Vagina (tissue), 2 donors: ENCODE measurements around the gene PLEKHG7. TPM values are rescaled to one million over a fixed set of nuclear protein-coding genes. Genes with fewer than 3 reads are reported as not detected.

Source experiments
- DNase-seq, 2 donors: peaks; one replicate each; pipeline ENCODE4 v3.0.0-alpha.2; 2017; ENCODE audit errors: extremely low spot score in 2 of 2
- H3K27ac ChIP-seq: fragments of 200-600 bp; sonication (generic); one replicate; pipeline ENCODE4 v1.5.1; 2019
- H3K27me3 ChIP-seq: fragments of 200-600 bp; sonication (generic); one replicate; pipeline ENCODE4 v1.5.1; 2019
- H3K36me3 ChIP-seq, 2 donors: fragments of 200-600 bp; sonication (generic); one replicate each; pipeline ENCODE4 v1.5.1; 2017 to 2019
- H3K4me1 ChIP-seq: fragments of 200-600 bp; sonication (generic); one replicate; pipeline ENCODE4 v1.5.1; 2019
- H3K4me3 ChIP-seq, 2 donors: fragments of 200-600 bp; sonication (generic); 1 replicate in 1 of 2; 2 replicates in 1 of 2; pipeline ENCODE4 v1.5.1; 2016 to 2019
- H3K9me3 ChIP-seq: fragments of 200-600 bp; sonication (generic); one replicate; pipeline ENCODE4 v1.5.1; 2019
- CTCF ChIP-seq, 3 experiments: fragments of 450-650 bp in 2 of 3; fragments of 200-600 bp in 1 of 3; sonication (generic) in 1 of 3; IDR thresholded peaks; one replicate each; pipeline ENCODE4 v1.5.1; 2017 to 2019; ENCODE audit warnings: antibody characterized with exemption in 3 of 3, mild to moderate bottlenecking in 2 of 3, moderate library complexity in 2 of 3
- POLR2A ChIP-seq, 2 donors: fragments of 450-650 bp; IDR thresholded peaks; one replicate each; pipeline ENCODE4 v1.6.1; 2017; ENCODE audit warnings: antibody characterized with exemption in 2 of 2, mild to moderate bottlenecking in 2 of 2, moderate library complexity in 2 of 2
- POLR2AphosphoS5 ChIP-seq, 2 donors: sonication (generic); formaldehyde crosslinking; IDR thresholded peaks; one replicate each; pipeline ENCODE4 v1.9.0; 2017; ENCODE audit warnings: antibody characterized with exemption in 2 of 2, mild to moderate bottlenecking in 2 of 2, low read depth in 1 of 2; ENCODE audit not compliant: insufficient read depth in 1 of 2
- intact Hi-C: fragments of 100-400 bp; cut with DNase I; formaldehyde crosslinking; loops from one replicate; pipeline ENCODE4 v1.15.1; 2023
- total RNA-seq: library from RNA; depleted of rRNA; stranded (reverse); fragments of >200 nt; gene quantifications from one replicate; pipeline ENCODE4 v1.2.3, GENCODE V29; 2016

The PLEKHG7 gene
- total RNA-seq, 1 donor from 2014 or later, result not detected

GRCh38 chr12:92719674-92720073, 16.9 kb downstream of the PLEKHG7 start:
- H3K27me3 ChIP-seq, result no peaks in the 10 kb centered on the region
- intact Hi-C loops, result no loop called here
- H3K9me3 ChIP-seq, result no peaks in the 10 kb centered on the region
- H3K27ac ChIP-seq, result no peak overlapping the region
- no peak for DNase-seq
- no peaks in the 10 kb centered on the region for H3K36me3 ChIP-seq
- no peak for TF ChIP-seq POLR2A (IDR thresholded peaks at IDR 0.05)
- no peak for TF ChIP-seq CTCF (IDR thresholded peaks at IDR 0.05)
- no peak for TF ChIP-seq POLR2AphosphoS5 (IDR thresholded peaks at IDR 0.05; ENCODE audit: insufficient read depth in 1 of 2, low read depth in 1 of 2)
- H3K4me1 ChIP-seq, result no peaks in the 10 kb centered on the region
- H3K4me3 ChIP-seq, result no peak overlapping the region

GRCh38 chr12:92721130-92721529, 18.3 kb downstream of the PLEKHG7 start:
- no peak overlapping the region for H3K27ac ChIP-seq
- H3K9me3 ChIP-seq, result no peaks in the 10 kb centered on the region
- TF ChIP-seq POLR2AphosphoS5 (IDR thresholded peaks at IDR 0.05; ENCODE audit: insufficient read depth in 1 of 2, low read depth in 1 of 2), result no peak
- TF ChIP-seq CTCF (IDR thresholded peaks at IDR 0.05), result no peak
- TF ChIP-seq POLR2A (IDR thresholded peaks at IDR 0.05), result no peak
- no peaks in the 10 kb centered on the region for H3K4me1 ChIP-seq
- no peak overlapping the region for H3K4me3 ChIP-seq
- intact Hi-C loops, result no loop called here
- H3K36me3 ChIP-seq, result no peaks in the 10 kb centered on the region
- H3K27me3 ChIP-seq, result no peaks in the 10 kb centered on the region
- DNase-seq, result no peak

- no peaks in the 10 kb centered on the region for H3K27me3 ChIP-seq
- no peaks in the 10 kb centered on the region for H3K9me3 ChIP-seq
- TF ChIP-seq POLR2A (IDR thresholded peaks at IDR 0.05) (no peak), CTCF (IDR thresholded peaks at IDR 0.05) (no peak), POLR2AphosphoS5 (IDR thresholded peaks at IDR 0.05; ENCODE audit: insufficient read depth in 1 of 2, low read depth in 1 of 2) (no peak)
- DNase-seq, result no peak
- H3K4me3 ChIP-seq, result no peak overlapping the region
- no peaks in the 10 kb centered on the region for H3K36me3 ChIP-seq
- intact Hi-C loops, result no loop called here
- H3K4me1 ChIP-seq, result no peaks in the 10 kb centered on the region
- H3K27ac ChIP-seq, result no peak overlapping the region
These were observed 18.9 kb downstream of the PLEKHG7 start for GRCh38 chr12:92721656-92722055.

GRCh38 chr12:92722897-92723296, 20.1 kb downstream of the PLEKHG7 start:
- DNase-seq, result no peak
- no peaks in the 10 kb centered on the region for H3K27me3 ChIP-seq
- no peaks in the 10 kb centered on the region for H3K4me1 ChIP-seq
- H3K36me3 ChIP-seq, result no peaks in the 10 kb centered on the region
- intact Hi-C loops, result no loop called here
- H3K4me3 ChIP-seq, result no peak overlapping the region
- TF ChIP-seq POLR2A (IDR thresholded peaks at IDR 0.05) (no peak), CTCF (IDR thresholded peaks at IDR 0.05) (no peak), POLR2AphosphoS5 (IDR thresholded peaks at IDR 0.05; ENCODE audit: insufficient read depth in 1 of 2, low read depth in 1 of 2) (no peak)
- H3K9me3 ChIP-seq, result no peaks in the 10 kb centered on the region
- no peak overlapping the region for H3K27ac ChIP-seq

GRCh38 chr12:92726850-92727249, 24.1 kb downstream of the PLEKHG7 start:
- intact Hi-C loops, result no loop called here

More at GRCh38 chr12:92726850-92727249, 24.1 kb downstream of the PLEKHG7 start:
- Histone ChIP-seq H3K27ac (no peak overlapping the region), H3K4me1 (no peaks in the 10 kb centered on the region), H3K36me3 (no peaks in the 10 kb centered on the region), H3K4me3 (no peak overlapping the region), H3K9me3 (no peaks in the 10 kb centered on the region), H3K27me3 (no peaks in the 10 kb centered on the region)
- TF ChIP-seq CTCF (IDR thresholded peaks at IDR 0.05) (no peak), POLR2A (IDR thresholded peaks at IDR 0.05) (no peak), POLR2AphosphoS5 (IDR thresholded peaks at IDR 0.05; ENCODE audit: insufficient read depth in 1 of 2, low read depth in 1 of 2) (no peak)
- no peak for DNase-seq
